Testis (tissue), 2 donors: Measurements from ENCODE around the gene EIF3F.

Experiments
- POLR2A ChIP-seq: fragments of 450-650 bp; IDR thresholded peaks from one replicate; pipeline ENCODE4 v1.6.1; 2017; ENCODE audit warnings: antibody characterized with exemption, mild to moderate bottlenecking, moderate library complexity
- TF ChIP-seq, protein P1 (sequence below), 3 experiments: fragments of 450-650 bp in 2 of 3; fragments of 200-600 bp in 1 of 3; sonication (generic) in 1 of 3; IDR thresholded peaks; one replicate each; pipeline ENCODE4 v1.5.1; 2016 to 2019; ENCODE audit warnings: antibody characterized with exemption in 3 of 3, mild to moderate bottlenecking in 2 of 3, moderate library complexity in 1 of 3

DNA sequence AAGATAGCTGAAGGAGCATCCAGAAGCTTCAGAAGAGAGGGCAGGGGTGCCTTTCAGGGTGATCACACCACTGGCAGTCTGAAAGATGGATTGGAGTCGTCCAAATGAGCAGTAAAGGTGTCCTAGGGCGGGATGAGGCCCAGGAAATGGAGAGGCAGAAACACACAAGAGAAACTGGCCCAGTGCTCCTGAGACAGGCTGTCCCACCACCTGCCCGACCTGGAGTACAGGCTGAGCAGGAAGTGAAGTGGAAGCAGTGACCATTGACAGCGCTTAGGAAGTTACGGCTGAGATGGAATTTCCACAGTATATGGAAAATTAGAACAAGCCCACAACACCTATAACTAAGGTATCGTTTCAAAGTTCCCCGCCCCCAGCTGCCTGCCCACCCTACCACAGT, 16.1 kb downstream of the EIF3F start:
- TF ChIP-seq, protein P1, sequence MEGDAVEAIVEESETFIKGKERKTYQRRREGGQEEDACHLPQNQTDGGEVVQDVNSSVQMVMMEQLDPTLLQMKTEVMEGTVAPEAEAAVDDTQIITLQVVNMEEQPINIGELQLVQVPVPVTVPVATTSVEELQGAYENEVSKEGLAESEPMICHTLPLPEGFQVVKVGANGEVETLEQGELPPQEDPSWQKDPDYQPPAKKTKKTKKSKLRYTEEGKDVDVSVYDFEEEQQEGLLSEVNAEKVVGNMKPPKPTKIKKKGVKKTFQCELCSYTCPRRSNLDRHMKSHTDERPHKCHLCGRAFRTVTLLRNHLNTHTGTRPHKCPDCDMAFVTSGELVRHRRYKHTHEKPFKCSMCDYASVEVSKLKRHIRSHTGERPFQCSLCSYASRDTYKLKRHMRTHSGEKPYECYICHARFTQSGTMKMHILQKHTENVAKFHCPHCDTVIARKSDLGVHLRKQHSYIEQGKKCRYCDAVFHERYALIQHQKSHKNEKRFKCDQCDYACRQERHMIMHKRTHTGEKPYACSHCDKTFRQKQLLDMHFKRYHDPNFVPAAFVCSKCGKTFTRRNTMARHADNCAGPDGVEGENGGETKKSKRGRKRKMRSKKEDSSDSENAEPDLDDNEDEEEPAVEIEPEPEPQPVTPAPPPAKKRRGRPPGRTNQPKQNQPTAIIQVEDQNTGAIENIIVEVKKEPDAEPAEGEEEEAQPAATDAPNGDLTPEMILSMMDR (IDR thresholded peaks at IDR 0.05): no peak
- TF ChIP-seq POLR2A: no peak
